ENCODE results near the gene ZNF536.
"Not testable (repeated sequence)": the region's sequence is repeated elsewhere in the genome, so short reads cannot be mapped to it uniquely, and the experiment has no call there.

The ZNF536 gene

GRCh38 chr19:30448386-30449077, 76.3 kb downstream of the ZNF536 start:
- DNase-seq = no peak

- DNase-seq = no peak
These were observed 77.0 kb downstream of the ZNF536 start for GRCh38 chr19:30449078-30449590.

- no peak for DNase-seq
These were observed 77.5 kb downstream of the ZNF536 start for GRCh38 chr19:30449673-30450072.

GRCh38 chr19:30450100-30450499, 77.9 kb downstream of the ZNF536 start:
- DNase-seq = no peak

- no peak for DNase-seq
These were observed 78.7 kb downstream of the ZNF536 start for GRCh38 chr19:30450835-30451321.

- no peak for DNase-seq
These were observed 80.7 kb downstream of the ZNF536 start for GRCh38 chr19:30452931-30453330.

GRCh38 chr19:30453743-30454142, 81.6 kb downstream of the ZNF536 start:
- DNase-seq = no peak

GRCh38 chr19:30455881-30456280, 83.7 kb downstream of the ZNF536 start:
- DNase-seq = no peak

- no peak for DNase-seq
These were observed 85.3 kb downstream of the ZNF536 start for GRCh38 chr19:30457484-30457883.

GRCh38 chr19:30459859-30460258, 87.7 kb downstream of the ZNF536 start:
- no peak for DNase-seq

GRCh38 chr19:30464162-30464561, 92.0 kb downstream of the ZNF536 start:
- no peak for DNase-seq

- DNase-seq = not testable (repeated sequence)
These were observed 94.4 kb downstream of the ZNF536 start for GRCh38 chr19:30466598-30466997.

GRCh38 chr19:30467239-30467638, 95.1 kb downstream of the ZNF536 start:
- no peak for DNase-seq

GRCh38 chr19:30469774-30470173, 97.6 kb downstream of the ZNF536 start:
- no peak for DNase-seq

- no peak for DNase-seq
These were observed 99.3 kb downstream of the ZNF536 start for GRCh38 chr19:30471441-30471840.

- no peak for DNase-seq
These were observed 101.2 kb downstream of the ZNF536 start for GRCh38 chr19:30473334-30473867.

- DNase-seq = no peak
These were observed 104.8 kb downstream of the ZNF536 start for GRCh38 chr19:30476997-30477396.

- no peak for DNase-seq
These were observed 107.0 kb downstream of the ZNF536 start for GRCh38 chr19:30479231-30479630.

GRCh38 chr19:30480097-30480496, 107.9 kb downstream of the ZNF536 start:
- no peak for DNase-seq

- DNase-seq = no peak
These were observed 108.9 kb downstream of the ZNF536 start for GRCh38 chr19:30481063-30481462.

- no peak for DNase-seq
These were observed 109.6 kb downstream of the ZNF536 start for GRCh38 chr19:30481823-30482222.

GRCh38 chr19:30482956-30483355, 110.8 kb downstream of the ZNF536 start:
- no peak for DNase-seq

GRCh38 chr19:30486250-30486649, 114.1 kb downstream of the ZNF536 start:
- DNase-seq = not testable (repeated sequence)

GRCh38 chr19:30487178-30487577, 115.0 kb downstream of the ZNF536 start:
- no peak for DNase-seq

- no peak for DNase-seq
These were observed 116.0 kb downstream of the ZNF536 start for GRCh38 chr19:30488191-30488590.

All from activated T-cell treated with anti-CD3 and anti-CD28 coated beads, Interleukin-2, amount 50 U/mL, for 48 hours (primary cell).